ENCODE results near the gene CA9. TPM values are rescaled to one million over a fixed set of nuclear protein-coding genes. Genes with fewer than 3 reads are reported as not detected.
A peak's percentile ranks its signal among the peaks of the same experiment; 100 is the strongest.

The CA9 gene
- polyA plus RNA-seq, 10 donors = 0.42 to 1.6 (median 0.82) TPM; not detected in 1

GRCh38 chr9:35650341-35651158 is 23.2 kb upstream of the CA9 start, which contains the start of gene SIT1:
TSS of gene SIT1 (minus strand) at chr9:35650931. CDS start at chr9:35650853, 78 bp downstream.
- DNase-seq = no peak

- DNase-seq = no peak
Observed at GRCh38 chr9:35651956-35652828, 21.5 kb upstream of the CA9 start.

- DNase-seq = no peak
Observed at GRCh38 chr9:35652829-35653209, 20.9 kb upstream of the CA9 start.

- DNase-seq = no peak
Observed at GRCh38 chr9:35653611-35654010, 20.1 kb upstream of the CA9 start.

- DNase-seq = no peak
Observed at GRCh38 chr9:35656348-35656747, 17.4 kb upstream of the CA9 start.

- no peak for DNase-seq
Observed at GRCh38 chr9:35656831-35657545, 16.7 kb upstream of the CA9 start.

GRCh38 chr9:35657546-35658136 is 16.1 kb upstream of the CA9 start, which contains the start of gene RMRP:
TSS of gene RMRP (minus strand) at chr9:35658019.
- peak; percentile 99 for DNase-seq

GRCh38 chr9:35658137-35658967 is 15.4 kb upstream of the CA9 start, which contains the start of gene CCDC107:
TSS of gene CCDC107 (plus strand) at chr9:35658292. CDS start at chr9:35658380, 88 bp downstream.
- peak; percentile 85 to 96 (median 94) for DNase-seq

- no peak for DNase-seq
Observed at GRCh38 chr9:35658968-35659220, 14.8 kb upstream of the CA9 start.

- DNase-seq = no peak
Observed at GRCh38 chr9:35659340-35659739, 14.4 kb upstream of the CA9 start.

- peak in 1 of 3 donors; percentile 44 for DNase-seq
Observed at GRCh38 chr9:35660966-35661415, 12.7 kb upstream of the CA9 start.

- no peak for DNase-seq
Observed at GRCh38 chr9:35661756-35662350, 11.9 kb upstream of the CA9 start.

GRCh38 chr9:35662437-35662836 is 11.3 kb upstream of the CA9 start:
- DNase-seq = no peak

- peak; percentile 78 to 93 (median 86) for DNase-seq
Observed at GRCh38 chr9:35664531-35665470, 8.9 kb upstream of the CA9 start, which contains the start of gene ARHGEF39. TSS of gene ARHGEF39 (minus strand) at chr9:35665195. CDS start at chr9:35665169, 26 bp downstream.

- no peak for DNase-seq
Observed at GRCh38 chr9:35665471-35665818, 8.3 kb upstream of the CA9 start.

GRCh38 chr9:35666045-35666444 is 7.7 kb upstream of the CA9 start:
- DNase-seq = no peak

- DNase-seq = no peak
Observed at GRCh38 chr9:35666549-35666948, 7.2 kb upstream of the CA9 start.

GRCh38 chr9:35667939-35668338 is 5.8 kb upstream of the CA9 start:
- DNase-seq = no peak
